Glomerular visceral epithelial cell (primary cell): ENCODE data around the gene ANO8.
"Not testable (repeated sequence)": the region's sequence is repeated elsewhere in the genome, so short reads cannot be mapped to it uniquely, and the experiment has no call there.

Experiments used
- DNase-seq: peaks from one replicate; pipeline ENCODE4 v3.0.0-alpha.2; 2016; ENCODE audit errors: extremely low spot score

Gene ANO8

GRCh38 chr19:17334414-17335409 is at the start of gene ANO8:
Gene ANO8, minus strand, starts transcription at chr19:17334855. Its CDS starts 185 bp downstream, at chr19:17334670.
- peak; percentile 96 for DNase-seq

GRCh38 chr19:17380426-17381138 is 45.9 kb upstream of the ANO8 start:
- no peak for DNase-seq

- DNase-seq, result no peak
Measured at GRCh38 chr19:17379221-17379631, 44.6 kb upstream of the ANO8 start.

GRCh38 chr19:17378271-17378670 is 43.6 kb upstream of the ANO8 start:
- DNase-seq, result no peak

GRCh38 chr19:17376935-17377600 is 42.4 kb upstream of the ANO8 start, which contains the start of gene PLVAP:
Gene PLVAP, minus strand, starts transcription at chr19:17377342. Its CDS starts 54 bp downstream, at chr19:17377288.
- DNase-seq, result no peak

GRCh38 chr19:17370026-17370587 is 35.5 kb upstream of the ANO8 start:
- no peak for DNase-seq

GRCh38 chr19:17365361-17365760 is 30.7 kb upstream of the ANO8 start:
- no peak for DNase-seq

- not testable (repeated sequence) for DNase-seq
Measured at GRCh38 chr19:17363852-17364605, 29.4 kb upstream of the ANO8 start.

GRCh38 chr19:17359905-17360800 is 25.5 kb upstream of the ANO8 start:
- no peak for DNase-seq

- no peak for DNase-seq
Measured at GRCh38 chr19:17358395-17358794, 23.7 kb upstream of the ANO8 start.

GRCh38 chr19:17357724-17358123 is 23.1 kb upstream of the ANO8 start:
- no peak for DNase-seq

- DNase-seq, result no peak
Measured at GRCh38 chr19:17357078-17357666, 22.5 kb upstream of the ANO8 start.

- no peak for DNase-seq
Measured at GRCh38 chr19:17353386-17353785, 18.7 kb upstream of the ANO8 start.

- DNase-seq, result no peak
Measured at GRCh38 chr19:17352608-17353280, 18.1 kb upstream of the ANO8 start.

- DNase-seq, result no peak
Measured at GRCh38 chr19:17351815-17352435, 17.3 kb upstream of the ANO8 start.

- peak; percentile 70 for DNase-seq
Measured at GRCh38 chr19:17348700-17349099, 14.0 kb upstream of the ANO8 start.

GRCh38 chr19:17347877-17348276 is 13.2 kb upstream of the ANO8 start:
- DNase-seq, result no peak

GRCh38 chr19:17347361-17347760 is 12.7 kb upstream of the ANO8 start:
- peak; percentile 23 for DNase-seq
